ENCODE data around the gene INSIG1. TPM values are rescaled to one million over a fixed set of nuclear protein-coding genes. Genes with fewer than 3 reads are reported as not detected.

INSIG1 gene
- total and polyA plus RNA-seq, 2 experiments from 2014 or later = 70.3 to 131 TPM

- TF ChIP-seq EZH2 (IDR thresholded peaks at IDR 0.05; ENCODE audit: low read depth, unreplicated experiment) = no peak
- no peak for TF ChIP-seq ZNF114 (CRISPR knock-in tag; IDR thresholded peaks at IDR 0.05)
- no peak for TF ChIP-seq REST (IDR thresholded peaks at IDR 0.05; ENCODE audit: unreplicated experiment)
These were observed 43.8 kb downstream of the INSIG1 start (continued) for GRCh38 chr7:155341463-155341983.

- no peaks in the 10 kb centered on the region for H3K79me2 ChIP-seq (replicated peaks; ENCODE audit: insufficient read depth)
- H3K4me1 Mint-ChIP-seq = 0 out of 3 replicates have a peak, but pooled peaks cover 3% of the 10 kb centered on the region
- no peaks in the 10 kb centered on the region for H4K20me1 ChIP-seq (replicated peaks; ENCODE audit: insufficient read depth)
- H3K27ac ChIP-seq (ENCODE audit: low read depth) = no peak overlapping the region
- peaks cover 5% of the 10 kb centered on the region; the same call in 1 of the 2 replicates for H3K27me3 ChIP-seq (ENCODE audit: insufficient read depth)
- no peaks in the 10 kb centered on the region for H3K36me3 ChIP-seq (ENCODE audit: insufficient read depth)
- no peak for DNase-seq (ENCODE audit: low spot score)
- ATAC-seq = no peak
- no peaks in the 10 kb centered on the region for H3K9me2 ChIP-seq (ENCODE audit: insufficient read depth)
- no peak overlapping the region for H3K27ac Mint-ChIP-seq
- H3K9me3 Mint-ChIP-seq = no peaks in the 10 kb centered on the region; the same call in 2 of the 3 replicates
- H2AFZ ChIP-seq = no peak overlapping the region
- H3K36me3 Mint-ChIP-seq (ENCODE audit: low read depth) = no peaks in the 10 kb centered on the region; the same call in 2 of the 3 replicates
- H3K4me3 ChIP-seq = no peak overlapping the region
- no peaks in the 10 kb centered on the region for H3K4me1 ChIP-seq (ENCODE audit: insufficient read depth)
- no peak overlapping the region for H3K4me3 Mint-ChIP-seq
- H3K4me2 ChIP-seq = no peak overlapping the region
- H3F3A ChIP-seq (replicated peaks; ENCODE audit: low read depth) = no peaks in the 10 kb centered on the region
- H3K27me3 Mint-ChIP-seq (ENCODE audit: insufficient read depth, low read depth, poor library complexity) = peaks cover 5% of the 10 kb centered on the region
- no peak for TF ChIP-seq NANOG (IDR thresholded peaks at IDR 0.05; ENCODE audit: borderline replicate concordance)
- no peak for TF ChIP-seq STAT1 (IDR thresholded peaks at IDR 0.05; ENCODE audit: unreplicated experiment)
- TF ChIP-seq JUNB (IDR thresholded peaks at IDR 0.05; ENCODE audit: unreplicated experiment) = no peak
- TF ChIP-seq CREB1 (CRISPR knock-in tag; IDR thresholded peaks at IDR 0.05; ENCODE audit: low read depth) = no peak
- TF ChIP-seq ZNF462 (CRISPR knock-in tag; IDR thresholded peaks at IDR 0.05) = no peak
- no peak for TF ChIP-seq ZNF114 (CRISPR knock-in tag; IDR thresholded peaks at IDR 0.05)
- TF ChIP-seq POLR2AphosphoS5 (IDR thresholded peaks at IDR 0.05; ENCODE audit: low read depth) = no peak
- no peak for TF ChIP-seq EZH2phosphoT487 (IDR thresholded peaks at IDR 0.05; ENCODE audit: unreplicated experiment)
- no peak for TF ChIP-seq CTCF (conservative IDR thresholded peaks at IDR 0.05; ENCODE audit: low read depth in 2 of 2)
- TF ChIP-seq ZNF331 (CRISPR knock-in tag; IDR thresholded peaks at IDR 0.05; ENCODE audit: low read depth) = no peak
- TF ChIP-seq EZH2 (IDR thresholded peaks at IDR 0.05; ENCODE audit: low read depth, unreplicated experiment) = no peak
These were observed 44.6 kb downstream of the INSIG1 start for GRCh38 chr7:155342313-155342712.

All from GM23338 (cell line).